ENCODE data around the gene GNA12. TPM values are rescaled to one million over a fixed set of nuclear protein-coding genes. Genes with fewer than 3 reads are reported as not detected.

Gene GNA12
- total and polyA plus RNA-seq, 2 of the 4 experiments (the other 2 are of a cell fraction), result 14.3 to 93.9 TPM

DNA sequence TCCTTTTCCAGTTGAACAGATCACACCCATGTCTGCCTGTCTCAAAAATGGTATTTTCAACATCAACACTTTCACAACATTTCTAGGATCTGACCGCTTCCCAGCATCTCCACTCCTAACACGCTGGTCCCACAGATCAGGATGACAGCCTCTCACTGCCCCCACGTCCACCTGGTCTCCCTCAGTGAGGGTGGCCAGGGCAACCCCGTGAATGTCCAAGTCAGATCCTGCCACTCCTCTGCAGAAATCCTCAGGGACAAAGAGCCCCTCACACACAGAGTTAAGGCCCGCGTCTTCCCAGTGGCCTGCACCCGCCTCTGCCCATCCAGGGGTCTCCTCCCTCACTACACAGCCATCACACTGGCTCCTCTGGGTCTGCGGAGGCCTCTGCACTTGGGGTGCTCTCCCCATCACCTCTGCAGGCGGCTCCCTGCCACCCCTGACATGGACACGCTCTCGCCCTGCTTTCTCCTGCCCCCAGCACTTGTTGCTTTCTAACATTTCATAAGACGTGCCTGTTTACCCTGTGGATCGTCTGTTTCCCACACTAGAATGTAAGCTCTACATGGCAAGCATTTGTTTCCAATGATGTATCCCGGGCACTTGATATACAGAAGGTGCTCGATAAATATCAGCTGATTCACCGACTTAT lies 20.0 kb downstream of the GNA12 start:
- no peak overlapping the region for H3K9ac ChIP-seq (ENCODE audit: low read depth, low read length)
- H2AK5ac ChIP-seq (ENCODE audit: low read depth, low read length), result peak overlapping the region; percentile 94
- dilution Hi-C loops (cut with HindIII; ENCODE audit: low sequenced_read_pairs, unreplicated experiment), result no loop called here
- H3K4ac ChIP-seq (ENCODE audit: low read depth, low read length), result peak overlapping the region; percentile 67
- H3K36me3 ChIP-seq (ENCODE audit: control insufficient read depth, insufficient read depth, low read length), result peaks cover 2% of the 10 kb centered on the region
- ChIA-PET POLR2A (ENCODE audit: unreplicated experiment) (no interaction called here), CTCF (no interaction called here)
- DNase-seq, result no peak
- peak overlapping the region; percentile 77 for H3K27ac ChIP-seq (ENCODE audit: insufficient read depth, low read length)
- H2AFZ ChIP-seq (replicated peaks; ENCODE audit: low read length, poor library complexity), result no peak overlapping the region
- no peak overlapping the region for H2AK9ac ChIP-seq (replicated peaks; ENCODE audit: low read depth, low read length, poor library complexity)
- no TSS peak for BruUV-seq (replicated peaks)
- no peak overlapping the region for H3K4me3 ChIP-seq (ENCODE audit: insufficient read depth, low read depth, low read length)
- peak overlapping the region; percentile 22; the same call in 1 of the 2 replicates for H2BK20ac ChIP-seq (ENCODE audit: low read depth, low read length)
- H3K14ac ChIP-seq (replicated peaks; ENCODE audit: low read depth, low read length), result peak overlapping the region; percentile 68
- peak overlapping the region; percentile 42; the same call in 1 of the 2 replicates for H3K4me2 ChIP-seq (ENCODE audit: low read depth, low read length)
- peaks cover 56% of the 10 kb centered on the region for H3K4me1 ChIP-seq (ENCODE audit: control insufficient read depth, insufficient read depth, low read length)
- H3K18ac ChIP-seq (ENCODE audit: low read depth, low read length), result peak overlapping the region; percentile 55
- H3K27me3 ChIP-seq (ENCODE audit: control insufficient read depth, insufficient read depth, low read length), result no peaks in the 10 kb centered on the region
- no peak for TF ChIP-seq CEBPB (IDR thresholded peaks at IDR 0.05; ENCODE audit: low read depth, low read length)
- no peak for TF ChIP-seq RFX5 (IDR thresholded peaks at IDR 0.05; ENCODE audit: low read depth, low read length)
- TF ChIP-seq, protein P1, sequence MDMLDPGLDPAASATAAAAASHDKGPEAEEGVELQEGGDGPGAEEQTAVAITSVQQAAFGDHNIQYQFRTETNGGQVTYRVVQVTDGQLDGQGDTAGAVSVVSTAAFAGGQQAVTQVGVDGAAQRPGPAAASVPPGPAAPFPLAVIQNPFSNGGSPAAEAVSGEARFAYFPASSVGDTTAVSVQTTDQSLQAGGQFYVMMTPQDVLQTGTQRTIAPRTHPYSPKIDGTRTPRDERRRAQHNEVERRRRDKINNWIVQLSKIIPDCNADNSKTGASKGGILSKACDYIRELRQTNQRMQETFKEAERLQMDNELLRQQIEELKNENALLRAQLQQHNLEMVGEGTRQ (IDR thresholded peaks at IDR 0.05; ENCODE audit: low read depth, low read length), result no peak
- TF ChIP-seq BHLHE40 (IDR thresholded peaks at IDR 0.05; ENCODE audit: low read depth, low read length), result no peak
- TF ChIP-seq NFE2L2 (IDR thresholded peaks at IDR 0.05; ENCODE audit: low read depth, low read length), result no peak
- TF ChIP-seq MAFK (IDR thresholded peaks at IDR 0.05; ENCODE audit: low read depth, low read length), result no peak
- TF ChIP-seq POLR2A (IDR thresholded peaks at IDR 0.05; ENCODE audit: low read depth, low read length), result no peak
- no peak for TF ChIP-seq MXI1 (IDR thresholded peaks at IDR 0.05; ENCODE audit: borderline replicate concordance, low read depth, low read length)
- TF ChIP-seq MAZ (IDR thresholded peaks at IDR 0.05; ENCODE audit: borderline replicate concordance, low read depth, low read length), result no peak
- no peak for TF ChIP-seq SMC3 (IDR thresholded peaks at IDR 0.05; ENCODE audit: low read depth, low read length)
- TF ChIP-seq, protein P2, sequence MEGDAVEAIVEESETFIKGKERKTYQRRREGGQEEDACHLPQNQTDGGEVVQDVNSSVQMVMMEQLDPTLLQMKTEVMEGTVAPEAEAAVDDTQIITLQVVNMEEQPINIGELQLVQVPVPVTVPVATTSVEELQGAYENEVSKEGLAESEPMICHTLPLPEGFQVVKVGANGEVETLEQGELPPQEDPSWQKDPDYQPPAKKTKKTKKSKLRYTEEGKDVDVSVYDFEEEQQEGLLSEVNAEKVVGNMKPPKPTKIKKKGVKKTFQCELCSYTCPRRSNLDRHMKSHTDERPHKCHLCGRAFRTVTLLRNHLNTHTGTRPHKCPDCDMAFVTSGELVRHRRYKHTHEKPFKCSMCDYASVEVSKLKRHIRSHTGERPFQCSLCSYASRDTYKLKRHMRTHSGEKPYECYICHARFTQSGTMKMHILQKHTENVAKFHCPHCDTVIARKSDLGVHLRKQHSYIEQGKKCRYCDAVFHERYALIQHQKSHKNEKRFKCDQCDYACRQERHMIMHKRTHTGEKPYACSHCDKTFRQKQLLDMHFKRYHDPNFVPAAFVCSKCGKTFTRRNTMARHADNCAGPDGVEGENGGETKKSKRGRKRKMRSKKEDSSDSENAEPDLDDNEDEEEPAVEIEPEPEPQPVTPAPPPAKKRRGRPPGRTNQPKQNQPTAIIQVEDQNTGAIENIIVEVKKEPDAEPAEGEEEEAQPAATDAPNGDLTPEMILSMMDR (conservative IDR thresholded peaks at IDR 0.05; ENCODE audit: low read depth, low read length), result no peak
- no peak for TF ChIP-seq RCOR1 (IDR thresholded peaks at IDR 0.05; ENCODE audit: insufficient replicate concordance, low read length)
- peak overlapping the region; percentile 54 for H3K23ac ChIP-seq (ENCODE audit: low read depth, low read length)
- ATAC-seq (ENCODE audit: low read depth), result no peak
- peak overlapping the region; percentile 80 for H4K5ac ChIP-seq (ENCODE audit: low read depth, low read length)
- H2BK15ac ChIP-seq (ENCODE audit: low read depth, low read length), result peak overlapping the region; percentile 47; the same call in 1 of the 3 replicates
- H3K79me1 ChIP-seq (ENCODE audit: low read depth in 1 of 2, low read length in 2 of 2), result peaks cover 33 to 73% of the 10 kb centered on the region in 2 experiments
- peak overlapping the region; percentile 71 for H4K91ac ChIP-seq (ENCODE audit: insufficient read depth, low read depth, low read length)
- peaks cover 9% of the 10 kb centered on the region; the same call in 1 of the 2 replicates for H4K20me1 ChIP-seq (ENCODE audit: insufficient read depth, low read length)
- H4K8ac ChIP-seq (ENCODE audit: low read depth in 2 of 2, low read length in 2 of 2), result peak overlapping the region; percentile 49 to 56; a peak in 2 of 4 replicates
- 78% methylated on average over 7 of the region's 16 CpGs; no CpG with 5 or more reads in 1 of the 2 experiments for WGBS, 2 experiments (ENCODE audit: extremely low coverage in 2 of 2, insufficient read length in 1 of 2)
- peaks cover 31% of the 10 kb centered on the region for H3K9me1 ChIP-seq (ENCODE audit: insufficient read depth, low read length)
- intact Hi-C loops (cut with micrococcal nuclease), result no loop called here
- H2BK5ac ChIP-seq (ENCODE audit: low read depth, low read length, poor library complexity, severe bottlenecking), result peak overlapping the region; percentile 87
- H3K56ac ChIP-seq (ENCODE audit: extremely low read depth, insufficient read depth, low read length), result no peak overlapping the region
- in situ Hi-C loops (cut with MboI; ENCODE audit: low sequenced_read_pairs), result no loop called here
- peak overlapping the region; percentile 64 for H2BK120ac ChIP-seq (ENCODE audit: low read depth, low read length)
- no peaks in the 10 kb centered on the region for H3K9me3 ChIP-seq (ENCODE audit: control insufficient read depth, insufficient read depth, low read length)

All from IMR-90 (cell line).